ENCODE results near the gene LRRC10B. TPM values are rescaled to one million over a fixed set of nuclear protein-coding genes. Genes with fewer than 3 reads are reported as not detected.
A peak's percentile ranks its signal among the peaks of the same experiment; 100 is the strongest.
"Not testable (repeated sequence)": the region's sequence is repeated elsewhere in the genome, so short reads cannot be mapped to it uniquely, and the experiment has no call there.

Gene LRRC10B
- not detected for total RNA-seq

- H3K4me1 Mint-ChIP-seq = no peaks in the 10 kb centered on the region
- H3K4me3 Mint-ChIP-seq = peak within 1 kb of the TSS; percentile 61
- ATAC-seq (replicated peaks) = peak; percentile 63
- peaks cover 29% of the 10 kb centered on the region for H3K27me3 Mint-ChIP-seq
- H3K36me3 Mint-ChIP-seq (ENCODE audit: low read depth) = no peaks in the 10 kb centered on the region
- no peaks in the 10 kb centered on the region for H3K9me3 Mint-ChIP-seq
- H3K27ac Mint-ChIP-seq = no peak within 1 kb of the TSS
Measured at GRCh38 chr11:61507962-61508861, at the start of gene LRRC10B. Gene LRRC10B, plus strand, starts transcription at chr11:61508749. Its CDS starts 250 bp downstream, at chr11:61508999.

DNA sequence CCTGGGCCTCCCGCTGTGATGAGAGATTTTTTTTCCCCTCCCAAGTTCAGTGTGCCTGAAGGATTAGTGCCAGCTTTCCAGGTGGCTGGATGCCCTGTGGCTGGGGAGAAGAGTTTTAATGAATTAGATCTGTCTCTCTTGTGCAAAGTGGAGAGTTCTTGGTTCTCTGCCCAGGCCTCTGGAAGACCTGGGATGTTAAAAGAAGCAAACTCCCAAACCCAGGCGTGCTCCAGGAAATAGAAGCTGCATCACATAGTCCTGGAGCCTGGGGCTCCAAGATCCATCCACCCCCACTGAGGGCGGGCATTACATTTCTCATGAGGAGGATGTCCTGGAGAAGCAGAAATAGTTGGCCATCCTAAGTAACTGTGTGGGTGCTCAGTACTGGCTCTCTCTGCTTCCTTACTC lies 48.1 kb upstream of the LRRC10B start:
- no peak overlapping the region for H3K27ac Mint-ChIP-seq
- no peak overlapping the region for H3K4me3 Mint-ChIP-seq
- no peak for ATAC-seq (replicated peaks)
- H3K4me1 Mint-ChIP-seq = peaks cover 16% of the 10 kb centered on the region
- H3K9me3 Mint-ChIP-seq = no peaks in the 10 kb centered on the region
- H3K36me3 Mint-ChIP-seq (ENCODE audit: low read depth) = peaks cover 28% of the 10 kb centered on the region
- no peaks in the 10 kb centered on the region for H3K27me3 Mint-ChIP-seq

DNA sequence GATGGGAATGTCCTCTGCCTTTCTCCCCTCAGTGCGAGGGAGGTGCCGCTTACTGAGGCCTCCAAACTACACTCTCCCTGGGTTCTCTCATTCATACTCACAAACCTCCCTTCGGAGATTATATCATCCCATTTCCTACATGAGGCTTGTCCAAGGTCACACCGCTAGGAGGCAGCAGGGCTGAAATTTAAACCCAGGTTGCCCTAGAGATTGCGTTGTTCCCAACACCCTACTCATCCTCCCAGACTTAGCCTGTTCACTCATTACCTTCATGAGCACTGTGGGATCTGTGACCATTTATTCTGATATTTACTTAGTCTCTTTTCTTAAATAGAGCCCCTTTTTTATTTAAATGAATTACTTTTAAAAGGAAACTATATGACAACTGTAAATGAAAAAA lies 47.6 kb upstream of the LRRC10B start:
- H3K27ac Mint-ChIP-seq = no peak overlapping the region
- no peaks in the 10 kb centered on the region for H3K27me3 Mint-ChIP-seq
- no peaks in the 10 kb centered on the region for H3K9me3 Mint-ChIP-seq
- H3K4me1 Mint-ChIP-seq = peaks cover 16% of the 10 kb centered on the region
- H3K36me3 Mint-ChIP-seq (ENCODE audit: low read depth) = peaks cover 24% of the 10 kb centered on the region
- H3K4me3 Mint-ChIP-seq = no peak overlapping the region
- ATAC-seq (replicated peaks) = no peak

DNA sequence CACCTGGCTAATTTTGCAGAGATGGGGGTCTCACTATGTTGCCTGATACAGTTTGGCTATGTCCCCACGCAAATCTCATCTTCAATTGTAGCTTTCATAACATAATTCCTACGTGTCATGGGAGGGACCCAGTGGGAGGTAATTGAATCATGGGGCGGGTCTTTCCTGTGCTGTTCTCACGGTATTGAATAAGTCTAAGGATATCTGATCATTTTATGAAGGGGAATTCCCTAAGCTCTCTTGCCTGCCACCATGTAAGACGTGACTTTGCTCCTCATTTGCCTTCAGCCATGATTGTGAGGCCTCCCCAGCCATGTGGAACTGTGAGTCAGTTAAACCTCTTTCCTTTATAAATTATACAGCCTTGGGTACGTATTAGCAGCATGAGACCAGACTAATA lies 40.9 kb upstream of the LRRC10B start:
- H3K9me3 Mint-ChIP-seq, H3K27me3 Mint-ChIP-seq, H3K4me1 Mint-ChIP-seq: not testable (repeated sequence)
- ATAC-seq (replicated peaks) = peak; percentile 74
- Mint-ChIP-seq H3K27ac (peak overlapping the region; percentile 82), H3K4me3 (peak overlapping the region; percentile 49), H3K36me3 (ENCODE audit: low read depth) (peaks cover 51% of the 10 kb centered on the region)

- Mint-ChIP-seq H3K9me3 (no peaks in the 10 kb centered on the region), H3K4me3 (peak overlapping the region; percentile 49), H3K27ac (peak overlapping the region; percentile 82), H3K27me3 (no peaks in the 10 kb centered on the region), H3K4me1 (no peaks in the 10 kb centered on the region), H3K36me3 (ENCODE audit: low read depth) (peaks cover 54% of the 10 kb centered on the region)
- no peak for ATAC-seq (replicated peaks)
Measured at GRCh38 chr11:61468002-61468401, 40.5 kb upstream of the LRRC10B start.

DNA sequence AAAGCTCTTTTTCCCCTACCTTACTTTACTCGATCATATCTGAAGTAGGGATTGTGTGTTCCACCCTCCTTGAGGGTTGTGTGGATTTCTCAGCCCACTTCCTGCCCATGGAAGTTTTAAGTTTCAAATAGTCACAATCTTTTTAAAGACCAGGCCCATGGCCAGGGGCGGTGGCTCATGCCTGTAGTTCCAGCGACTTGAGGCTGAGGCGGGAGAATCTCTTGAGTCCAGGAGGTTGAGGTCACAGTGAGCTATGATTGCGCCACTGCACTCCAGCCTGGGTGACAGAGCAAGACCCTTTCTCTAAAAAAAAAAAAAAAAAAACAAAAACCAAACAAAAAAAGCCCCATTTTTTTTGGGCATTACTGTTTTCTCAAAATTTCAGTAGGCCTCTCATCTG lies 36.3 kb upstream of the LRRC10B start:
- Mint-ChIP-seq H3K4me1 (peaks cover 8% of the 10 kb centered on the region), H3K36me3 (ENCODE audit: low read depth) (peaks cover 49% of the 10 kb centered on the region), H3K4me3 (no peak overlapping the region), H3K9me3 (no peaks in the 10 kb centered on the region), H3K27me3 (no peaks in the 10 kb centered on the region), H3K27ac (no peak overlapping the region)
- ATAC-seq (replicated peaks) = no peak

DNA sequence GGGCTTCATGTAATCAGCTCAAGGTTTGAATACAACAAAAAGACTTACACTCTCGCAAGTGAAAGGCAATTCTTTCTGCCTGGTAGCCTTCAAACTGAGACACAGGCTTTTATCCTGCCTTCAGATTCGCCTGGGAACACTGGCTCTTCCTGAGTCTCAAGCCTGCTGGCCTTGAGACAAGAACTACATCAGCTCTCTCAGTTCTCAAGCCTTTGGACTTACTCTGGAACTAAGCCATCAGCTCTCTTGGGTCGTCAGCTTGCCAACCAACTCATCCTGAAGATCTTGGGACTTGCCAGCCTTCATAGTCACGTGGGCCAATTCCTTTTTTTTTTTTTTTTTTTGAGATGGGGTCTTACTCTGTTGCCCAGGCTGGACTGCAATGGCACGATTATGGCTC lies 35.7 kb upstream of the LRRC10B start:
- Mint-ChIP-seq H3K9me3 (no peaks in the 10 kb centered on the region), H3K4me1 (peaks cover 8% of the 10 kb centered on the region), H3K4me3 (no peak overlapping the region), H3K27ac (peak overlapping the region; percentile 33), H3K36me3 (ENCODE audit: low read depth) (peaks cover 43% of the 10 kb centered on the region), H3K27me3 (no peaks in the 10 kb centered on the region)
- ATAC-seq (replicated peaks) = no peak

DNA sequence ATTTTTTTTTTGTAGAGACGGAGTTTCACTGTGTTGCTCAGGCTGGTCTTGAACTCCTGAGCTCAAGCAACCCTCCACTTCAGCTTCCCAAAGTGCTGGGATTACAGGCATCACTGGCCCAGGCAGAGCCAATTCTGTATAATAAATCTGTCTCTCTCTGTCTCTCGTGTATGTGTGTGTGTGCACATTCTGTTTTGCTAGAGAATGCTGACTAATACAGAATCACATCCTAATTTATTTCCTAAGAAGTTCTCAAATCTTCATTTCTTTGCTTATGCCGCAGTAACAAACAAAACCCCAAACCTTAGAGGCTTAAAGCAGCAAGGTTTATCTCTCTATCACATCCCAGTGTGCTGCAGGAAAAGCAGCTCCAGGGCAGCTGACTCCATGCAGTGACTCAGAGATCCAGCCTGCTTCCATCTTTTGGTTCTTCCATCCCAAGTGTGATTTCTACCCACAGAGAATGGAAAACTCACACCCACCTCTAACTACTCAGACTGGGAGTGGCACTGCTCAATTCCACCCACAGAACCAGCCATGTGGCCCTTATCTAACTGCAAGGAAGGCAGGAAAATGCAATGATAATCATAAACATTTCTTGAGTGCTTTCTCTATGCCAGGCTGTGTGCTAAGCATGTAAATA lies 35.1 kb upstream of the LRRC10B start:
- ATAC-seq (replicated peaks) = peak; percentile 60
- Mint-ChIP-seq H3K36me3 (ENCODE audit: low read depth) (peaks cover 37% of the 10 kb centered on the region), H3K27ac (peak overlapping the region; percentile 74), H3K4me3 (peak overlapping the region; percentile 6), H3K27me3 (no peaks in the 10 kb centered on the region), H3K4me1 (peaks cover 8% of the 10 kb centered on the region), H3K9me3 (no peaks in the 10 kb centered on the region)

- H3K4me3 Mint-ChIP-seq = peak overlapping the region; percentile 6
- H3K27me3 Mint-ChIP-seq = no peaks in the 10 kb centered on the region
- H3K27ac Mint-ChIP-seq = peak overlapping the region; percentile 74
- peaks cover 30% of the 10 kb centered on the region for H3K36me3 Mint-ChIP-seq (ENCODE audit: low read depth)
- H3K4me1 Mint-ChIP-seq = peaks cover 8% of the 10 kb centered on the region
- no peak for ATAC-seq (replicated peaks)
- no peaks in the 10 kb centered on the region for H3K9me3 Mint-ChIP-seq
Measured at GRCh38 chr11:61474013-61474643, 34.4 kb upstream of the LRRC10B start.

GRCh38 chr11:61475433-61475832 lies 33.1 kb upstream of the LRRC10B start:
- ATAC-seq (replicated peaks) = no peak
- no peaks in the 10 kb centered on the region for H3K27me3 Mint-ChIP-seq
- no peaks in the 10 kb centered on the region for H3K9me3 Mint-ChIP-seq
- H3K36me3 Mint-ChIP-seq (ENCODE audit: low read depth) = peaks cover 22% of the 10 kb centered on the region
- no peak overlapping the region for H3K27ac Mint-ChIP-seq
- peaks cover 8% of the 10 kb centered on the region for H3K4me1 Mint-ChIP-seq
- no peak overlapping the region for H3K4me3 Mint-ChIP-seq

DNA sequence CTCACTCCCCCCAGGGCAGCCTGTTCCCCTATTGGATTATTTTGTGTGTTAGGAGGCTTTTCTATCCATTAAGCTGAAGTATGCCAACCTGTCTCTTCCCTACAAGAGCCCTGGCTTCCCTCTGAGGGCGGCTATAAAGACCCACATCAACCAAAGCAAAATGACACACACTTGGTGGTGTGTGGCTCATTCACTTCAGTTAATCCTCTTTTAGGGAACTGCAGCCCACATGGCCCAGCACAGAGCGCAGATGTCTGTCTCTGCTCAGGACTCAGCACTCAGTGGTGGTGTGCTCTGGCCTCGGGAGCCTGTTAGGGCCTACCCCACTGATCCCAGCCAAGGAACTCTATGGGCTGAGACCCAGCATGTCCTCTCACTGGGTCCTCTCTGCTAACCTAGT lies 32.2 kb upstream of the LRRC10B start:
- no peak overlapping the region for H3K27ac Mint-ChIP-seq
- H3K4me1 Mint-ChIP-seq = peaks cover 11% of the 10 kb centered on the region
- H3K27me3 Mint-ChIP-seq = peaks cover 2% of the 10 kb centered on the region
- no peak overlapping the region for H3K4me3 Mint-ChIP-seq
- no peaks in the 10 kb centered on the region for H3K9me3 Mint-ChIP-seq
- peaks cover 13% of the 10 kb centered on the region for H3K36me3 Mint-ChIP-seq (ENCODE audit: low read depth)
- ATAC-seq (replicated peaks) = no peak

- Mint-ChIP-seq H3K4me1 (peaks cover 13% of the 10 kb centered on the region), H3K27ac (no peak overlapping the region), H3K9me3 (no peaks in the 10 kb centered on the region), H3K4me3 (no peak overlapping the region), H3K27me3 (peaks cover 4% of the 10 kb centered on the region), H3K36me3 (ENCODE audit: low read depth) (peaks cover 13% of the 10 kb centered on the region)
- ATAC-seq (replicated peaks) = no peak
Measured at GRCh38 chr11:61477126-61477525, 31.4 kb upstream of the LRRC10B start.

DNA sequence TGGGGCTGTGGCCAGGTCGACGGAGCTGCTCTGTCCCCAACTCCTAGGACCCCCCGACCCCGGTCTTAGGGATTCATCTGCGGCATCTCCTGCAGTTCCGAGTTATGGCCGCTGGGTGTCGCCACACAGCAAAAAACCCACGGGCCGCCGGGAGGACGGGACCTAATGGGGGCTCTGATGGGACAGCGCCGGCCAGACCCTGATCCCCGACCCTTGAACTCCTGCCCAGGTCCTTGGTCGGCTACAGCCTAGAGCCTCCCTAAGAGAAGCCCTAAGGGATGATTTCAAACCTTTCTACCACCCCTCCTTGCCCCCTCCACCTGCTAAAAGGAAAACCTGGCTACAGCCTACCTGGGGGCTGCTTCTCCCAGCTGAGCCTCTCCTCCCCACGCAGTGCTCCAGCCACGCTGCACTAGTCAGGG lies 30.8 kb upstream of the LRRC10B start:
- Mint-ChIP-seq H3K36me3 (ENCODE audit: low read depth) (peaks cover 11% of the 10 kb centered on the region), H3K27ac (no peak overlapping the region), H3K27me3 (peaks cover 4% of the 10 kb centered on the region), H3K4me3 (no peak overlapping the region), H3K9me3 (no peaks in the 10 kb centered on the region), H3K4me1 (peaks cover 13% of the 10 kb centered on the region)
- peak; percentile 19 for ATAC-seq (replicated peaks)

GRCh38 chr11:61479360-61480058 lies 29.0 kb upstream of the LRRC10B start:
- not testable (repeated sequence) for H3K27ac Mint-ChIP-seq; H3K4me1 Mint-ChIP-seq; H3K27me3 Mint-ChIP-seq; H3K36me3 Mint-ChIP-seq (ENCODE audit: low read depth); ATAC-seq (replicated peaks); H3K4me3 Mint-ChIP-seq; H3K9me3 Mint-ChIP-seq

All from activated T-helper 17 cell treated with anti-CD3 and anti-CD28 coated beads, Interleukin-2, amount 50 U/mL, for 72 hours (primary cell).